Effector memory CD4-positive, alpha-beta T cell (primary cell): ENCODE results near the gene MIPEP.

Experiments
- DNase-seq, 3 donors: peaks; one replicate each; pipeline ENCODE4 v3.0.0-alpha.2; 2020
- H3K27ac ChIP-seq: 2 replicates; pipeline ENCODE4 v1.7.0; 2013; ENCODE audit warnings: mild to moderate bottlenecking, low read length, moderate library complexity; ENCODE audit not compliant: insufficient read depth, poor library complexity, severe bottlenecking
- H3K27me3 ChIP-seq: replicated peaks from 2 replicates; pipeline ENCODE4 v1.7.0; 2013; ENCODE audit warnings: mild to moderate bottlenecking, low read length; ENCODE audit not compliant: insufficient read depth, control insufficient read depth, poor library complexity, severe bottlenecking
- H3K36me3 ChIP-seq: 2 replicates; pipeline ENCODE4 v1.7.0; 2013; ENCODE audit warnings: mild to moderate bottlenecking, low read length, moderate library complexity; ENCODE audit not compliant: control insufficient read depth, insufficient read depth
- H3K4me1 ChIP-seq: 2 replicates; pipeline ENCODE4 v1.7.0; 2013; ENCODE audit warnings: low read length, mild to moderate bottlenecking; ENCODE audit not compliant: control insufficient read depth, insufficient read depth, poor library complexity, severe bottlenecking
- H3K4me3 ChIP-seq: 2 replicates; pipeline ENCODE4 v1.7.0; 2013; ENCODE audit warnings: low read length, low read depth, mild to moderate bottlenecking; ENCODE audit not compliant: insufficient read depth, poor library complexity, severe bottlenecking
- H3K9me3 ChIP-seq: 2 replicates; pipeline ENCODE4 v1.7.0; 2013; ENCODE audit warnings: mild to moderate bottlenecking, low read length, moderate library complexity; ENCODE audit not compliant: control insufficient read depth

Gene MIPEP

GRCh38 chr13:23870356-23871140 lies 18.7 kb downstream of the MIPEP start:
- H3K4me1 ChIP-seq: no peaks in the 10 kb centered on the region
- no peaks in the 10 kb centered on the region for H3K27me3 ChIP-seq
- H3K27ac ChIP-seq: no peak overlapping the region
- no peaks in the 10 kb centered on the region for H3K36me3 ChIP-seq
- no peaks in the 10 kb centered on the region for H3K9me3 ChIP-seq
- DNase-seq: no peak
- no peak overlapping the region for H3K4me3 ChIP-seq

GRCh38 chr13:23868521-23868920 lies 20.7 kb downstream of the MIPEP start:
- Histone ChIP-seq H3K27ac (no peak overlapping the region), H3K4me3 (no peak overlapping the region), H3K9me3 (no peaks in the 10 kb centered on the region), H3K4me1 (no peaks in the 10 kb centered on the region), H3K27me3 (no peaks in the 10 kb centered on the region), H3K36me3 (no peaks in the 10 kb centered on the region)
- no peak for DNase-seq

- Histone ChIP-seq H3K9me3 (no peaks in the 10 kb centered on the region), H3K27ac (no peak overlapping the region), H3K4me1 (no peaks in the 10 kb centered on the region), H3K27me3 (no peaks in the 10 kb centered on the region), H3K36me3 (no peaks in the 10 kb centered on the region), H3K4me3 (no peak overlapping the region)
- DNase-seq: no peak
These were observed 22.1 kb downstream of the MIPEP start for GRCh38 chr13:23867027-23867491.

GRCh38 chr13:23866420-23867026 lies 22.7 kb downstream of the MIPEP start:
- H3K36me3 ChIP-seq: no peaks in the 10 kb centered on the region
- H3K4me1 ChIP-seq: no peaks in the 10 kb centered on the region
- no peak overlapping the region for H3K4me3 ChIP-seq
- no peak overlapping the region for H3K27ac ChIP-seq
- no peaks in the 10 kb centered on the region for H3K27me3 ChIP-seq
- no peak for DNase-seq
- H3K9me3 ChIP-seq: no peaks in the 10 kb centered on the region

GRCh38 chr13:23865906-23866305 lies 23.3 kb downstream of the MIPEP start:
- H3K36me3 ChIP-seq: no peaks in the 10 kb centered on the region
- H3K4me1 ChIP-seq: no peaks in the 10 kb centered on the region
- no peak overlapping the region for H3K27ac ChIP-seq
- H3K9me3 ChIP-seq: no peaks in the 10 kb centered on the region
- H3K27me3 ChIP-seq: no peaks in the 10 kb centered on the region
- DNase-seq: no peak
- H3K4me3 ChIP-seq: no peak overlapping the region

- no peaks in the 10 kb centered on the region for H3K27me3 ChIP-seq
- no peak overlapping the region for H3K4me3 ChIP-seq
- H3K9me3 ChIP-seq: no peaks in the 10 kb centered on the region
- H3K4me1 ChIP-seq: no peaks in the 10 kb centered on the region
- no peaks in the 10 kb centered on the region for H3K36me3 ChIP-seq
- H3K27ac ChIP-seq: no peak overlapping the region
- DNase-seq: no peak
These were observed 24.2 kb downstream of the MIPEP start for GRCh38 chr13:23865026-23865425.

GRCh38 chr13:23861310-23861709 lies 27.9 kb downstream of the MIPEP start:
- no peaks in the 10 kb centered on the region for H3K9me3 ChIP-seq
- no peak for DNase-seq
- H3K27ac ChIP-seq: no peak overlapping the region
- H3K4me1 ChIP-seq: no peaks in the 10 kb centered on the region
- H3K27me3 ChIP-seq: no peaks in the 10 kb centered on the region
- no peak overlapping the region for H3K4me3 ChIP-seq
- no peaks in the 10 kb centered on the region for H3K36me3 ChIP-seq

- Histone ChIP-seq H3K27ac (no peak overlapping the region), H3K27me3 (no peaks in the 10 kb centered on the region), H3K4me1 (no peaks in the 10 kb centered on the region), H3K4me3 (no peak overlapping the region), H3K9me3 (no peaks in the 10 kb centered on the region), H3K36me3 (no peaks in the 10 kb centered on the region)
- no peak for DNase-seq
These were observed 29.3 kb downstream of the MIPEP start for GRCh38 chr13:23859904-23860303.

GRCh38 chr13:23859455-23859854 lies 29.7 kb downstream of the MIPEP start:
- H3K4me3 ChIP-seq: no peak overlapping the region
- DNase-seq: no peak
- no peaks in the 10 kb centered on the region for H3K9me3 ChIP-seq
- no peak overlapping the region for H3K27ac ChIP-seq
- no peaks in the 10 kb centered on the region for H3K36me3 ChIP-seq
- no peaks in the 10 kb centered on the region for H3K27me3 ChIP-seq
- H3K4me1 ChIP-seq: no peaks in the 10 kb centered on the region

GRCh38 chr13:23858546-23858945 lies 30.7 kb downstream of the MIPEP start:
- H3K4me1 ChIP-seq: no peaks in the 10 kb centered on the region
- no peak overlapping the region for H3K4me3 ChIP-seq
- H3K36me3 ChIP-seq: no peaks in the 10 kb centered on the region
- DNase-seq: no peak
- no peak overlapping the region for H3K27ac ChIP-seq
- no peaks in the 10 kb centered on the region for H3K27me3 ChIP-seq
- no peaks in the 10 kb centered on the region for H3K9me3 ChIP-seq
